NCI-H2196 (cell line): ENCODE results near the gene SLC25A29.
"Not testable (repeated sequence)": the region's sequence is repeated elsewhere in the genome, so short reads cannot be mapped to it uniquely, and the experiment has no call there.

ENCODE experiments used
- DNase-seq: peaks from one replicate; lab custom pipeline; 2025; ENCODE audit not compliant: unreplicated experiment; lab: John Stamatoyannopoulos, UW

Gene SLC25A29, protein sequence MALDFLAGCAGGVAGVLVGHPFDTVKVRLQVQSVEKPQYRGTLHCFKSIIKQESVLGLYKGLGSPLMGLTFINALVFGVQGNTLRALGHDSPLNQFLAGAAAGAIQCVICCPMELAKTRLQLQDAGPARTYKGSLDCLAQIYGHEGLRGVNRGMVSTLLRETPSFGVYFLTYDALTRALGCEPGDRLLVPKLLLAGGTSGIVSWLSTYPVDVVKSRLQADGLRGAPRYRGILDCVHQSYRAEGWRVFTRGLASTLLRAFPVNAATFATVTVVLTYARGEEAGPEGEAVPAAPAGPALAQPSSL

DNA sequence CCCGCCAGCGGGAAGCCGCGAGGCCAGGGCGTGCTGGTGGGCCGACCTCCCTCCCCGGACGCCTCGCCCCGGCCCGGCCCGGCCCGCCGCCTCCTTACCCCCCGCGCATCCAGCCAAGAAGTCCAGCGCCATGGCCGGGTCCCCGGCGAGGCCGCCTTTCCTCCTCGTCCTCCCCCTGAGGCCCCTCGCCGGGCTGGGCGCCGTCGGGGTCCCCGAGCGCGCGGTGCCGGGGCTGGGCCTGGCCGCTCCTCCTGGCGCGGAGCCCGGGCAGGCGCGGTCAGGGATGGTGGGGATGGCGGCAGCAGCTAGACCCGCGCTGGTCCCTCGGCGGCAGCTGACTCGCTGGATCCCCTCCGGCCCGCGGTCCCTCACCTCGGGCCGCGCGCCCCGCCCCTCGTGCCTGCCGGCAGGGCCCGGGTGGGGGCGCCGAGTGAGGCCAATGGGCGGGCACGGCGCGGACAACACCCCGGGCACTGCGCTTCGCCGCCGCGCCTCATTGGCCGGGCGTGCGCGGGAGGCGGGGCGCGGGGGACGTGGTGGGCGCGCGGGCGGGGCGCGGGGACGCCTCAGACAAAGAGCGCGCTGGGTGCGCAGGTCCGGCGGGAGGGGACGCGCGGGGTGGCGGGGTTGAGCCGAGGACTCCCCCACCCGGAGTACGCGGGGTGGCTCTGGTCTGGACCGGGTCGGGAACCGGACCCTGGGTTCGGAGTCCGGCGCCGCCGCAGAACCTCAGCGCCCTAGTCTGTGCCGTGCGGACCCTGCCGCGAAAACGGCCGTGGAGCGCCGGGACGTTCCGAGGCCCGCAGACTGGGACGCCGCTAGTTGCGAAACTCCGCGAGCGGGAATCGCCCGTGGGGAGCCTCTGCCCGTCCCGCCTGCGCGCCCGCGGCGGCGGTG, at the start of gene SLC25A29:
SLC25A29 (minus strand) TSS at position 344 of the 897 bp plus-strand sequence; CDS start at position 132, 212 bp downstream.
- DNase-seq: peak; percentile 84

DNA sequence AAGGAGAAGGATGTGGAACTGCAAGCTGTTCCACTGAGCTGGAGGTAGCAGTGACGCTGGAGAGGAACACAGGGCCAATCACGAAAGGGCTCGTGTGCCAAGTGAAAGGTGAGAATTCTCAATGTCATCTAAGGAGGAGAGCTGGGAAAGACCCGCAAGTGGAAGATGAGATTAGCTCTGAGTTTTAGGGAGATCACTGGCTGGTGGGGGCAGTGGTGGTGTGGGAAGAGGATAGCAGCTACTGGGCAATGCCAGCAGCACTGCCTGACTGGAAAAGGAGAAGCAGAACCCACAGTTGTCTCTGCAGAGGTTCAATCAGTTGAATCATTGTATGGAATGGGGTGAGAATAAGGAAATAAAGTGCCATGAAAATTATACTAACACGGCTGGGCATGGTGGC, 44.7 kb upstream of the SLC25A29 start:
- no peak for DNase-seq

GRCh38 chr14:100350276-100350926, 44.2 kb upstream of the SLC25A29 start:
- no peak for DNase-seq

DNA sequence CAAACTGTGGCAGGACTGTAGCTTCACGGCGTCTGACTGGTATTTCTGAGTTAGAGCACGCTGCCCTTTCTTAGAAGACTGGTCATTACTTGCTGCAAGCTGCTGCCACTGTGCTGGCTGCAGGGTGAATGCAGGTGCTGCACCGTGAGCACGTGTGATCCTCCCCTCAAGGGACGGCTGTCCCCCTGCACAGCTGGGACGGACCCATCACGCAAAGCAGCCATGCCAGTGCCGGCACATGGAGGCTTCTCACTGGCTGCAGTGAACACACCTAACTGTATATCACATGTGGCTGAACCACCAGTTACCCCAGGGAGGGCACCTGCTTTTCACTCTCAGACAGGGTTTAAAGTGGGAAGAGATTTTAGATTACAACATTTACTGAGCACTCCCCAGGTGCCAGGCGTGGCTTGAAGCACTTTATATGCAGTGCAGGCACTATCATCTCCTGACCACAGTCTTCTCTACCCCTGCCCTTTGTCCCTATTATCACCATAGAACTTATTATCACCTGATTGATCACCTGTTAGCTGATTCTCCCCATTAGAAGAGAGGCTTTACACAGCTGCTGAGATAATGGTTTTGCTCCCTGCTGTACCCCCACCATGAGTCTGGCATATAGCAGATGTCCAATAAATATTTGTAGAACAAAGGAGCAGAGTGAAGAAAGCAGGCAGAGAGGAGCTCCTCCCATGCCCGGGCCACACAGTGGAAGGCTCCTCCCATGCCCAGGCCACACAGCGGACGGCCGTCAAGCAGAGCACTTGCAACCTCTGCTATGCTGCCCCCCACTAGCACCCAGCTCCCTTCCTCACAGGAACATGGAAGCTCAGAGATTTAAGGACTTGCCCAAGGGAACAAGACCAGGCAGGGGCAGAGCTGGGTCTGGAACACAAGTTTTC, 42.8 kb upstream of the SLC25A29 start:
- DNase-seq: no peak

- no peak for DNase-seq
Observed at GRCh38 chr14:100348253-100348729, 42.0 kb upstream of the SLC25A29 start.

DNA sequence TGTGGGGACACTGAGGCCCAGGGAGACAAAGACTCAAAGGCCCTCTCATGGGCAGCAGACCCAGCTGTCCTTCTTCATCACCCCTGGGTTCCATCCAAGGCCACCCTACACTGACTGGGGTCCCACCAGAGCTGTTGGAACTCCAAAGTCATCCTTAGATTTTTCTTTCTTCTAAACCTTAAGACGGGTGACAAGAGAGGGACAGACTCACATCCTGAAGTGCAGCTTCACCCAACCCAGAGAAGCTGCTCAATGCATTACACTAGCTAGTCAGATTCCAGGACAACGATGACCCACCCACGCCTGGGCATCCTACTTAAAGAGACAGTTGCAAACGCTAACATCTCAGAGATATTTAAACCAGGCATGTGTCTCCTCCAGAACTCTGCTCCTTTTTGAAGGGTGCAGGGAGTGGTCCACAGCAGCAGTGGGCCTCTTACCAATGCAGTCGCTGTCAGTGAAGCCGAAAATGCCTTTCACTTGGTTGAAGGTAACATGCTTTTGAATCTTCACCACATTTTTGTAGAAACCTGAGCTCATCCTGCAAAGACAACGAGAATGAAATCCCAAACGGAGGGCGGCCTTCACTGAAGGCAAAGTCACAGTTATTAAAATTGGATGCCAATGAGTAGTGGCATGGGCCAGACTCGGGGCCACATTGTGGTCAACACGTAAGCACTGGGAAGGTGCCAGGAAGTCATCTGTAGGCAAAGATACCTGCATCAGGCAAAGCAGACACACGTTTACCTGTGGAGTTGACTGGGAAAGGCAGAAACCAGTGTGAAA, 40.3 kb upstream of the SLC25A29 start:
- no peak for DNase-seq

GRCh38 chr14:100345711-100346110, 39.5 kb upstream of the SLC25A29 start:
- DNase-seq: no peak

DNA sequence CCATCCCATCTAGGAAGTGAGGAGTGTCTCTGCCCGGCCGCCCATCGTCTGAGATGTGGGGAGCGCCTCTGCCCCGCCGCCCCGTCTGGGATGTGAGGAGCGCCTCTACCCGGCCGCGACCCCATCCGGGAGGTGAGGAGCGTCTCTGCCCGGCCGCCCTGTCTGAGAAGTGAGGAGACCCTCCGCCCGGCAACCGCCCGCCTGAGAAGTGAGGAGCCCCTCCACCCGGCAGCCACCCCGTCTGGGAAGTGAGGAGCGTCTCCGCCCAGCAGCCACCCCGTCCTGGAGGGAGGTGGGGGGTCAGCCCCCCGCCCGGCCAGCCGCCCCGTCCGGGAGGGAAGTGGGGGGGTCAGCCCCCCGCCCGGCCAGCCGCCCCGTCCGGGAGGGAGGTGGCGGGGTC, 38.4 kb upstream of the SLC25A29 start:
- DNase-seq: not testable (repeated sequence)

- DNase-seq: not testable (repeated sequence)
Observed at GRCh38 chr14:100342826-100343225, 36.6 kb upstream of the SLC25A29 start.

DNA sequence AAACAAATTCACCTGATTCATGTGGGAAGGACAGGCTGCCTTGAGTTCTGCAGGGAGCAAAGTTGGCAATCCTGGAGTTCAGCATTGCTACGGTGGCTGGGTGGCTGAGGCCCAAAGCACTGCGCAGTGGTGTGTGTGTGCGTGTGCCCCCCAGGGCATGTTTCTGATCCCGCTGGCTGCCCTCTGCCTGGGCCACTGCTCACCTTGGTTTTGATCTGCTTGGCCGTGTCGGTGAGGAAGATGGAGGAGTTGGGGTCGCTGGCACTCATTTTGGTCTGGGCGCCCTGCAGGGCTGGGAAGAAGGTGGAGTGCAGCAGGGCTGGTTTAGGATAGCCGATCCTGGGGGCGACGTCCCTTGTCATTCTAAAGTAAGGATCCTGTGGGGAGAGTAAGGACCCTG, 36.0 kb upstream of the SLC25A29 start:
- no peak for DNase-seq

DNA sequence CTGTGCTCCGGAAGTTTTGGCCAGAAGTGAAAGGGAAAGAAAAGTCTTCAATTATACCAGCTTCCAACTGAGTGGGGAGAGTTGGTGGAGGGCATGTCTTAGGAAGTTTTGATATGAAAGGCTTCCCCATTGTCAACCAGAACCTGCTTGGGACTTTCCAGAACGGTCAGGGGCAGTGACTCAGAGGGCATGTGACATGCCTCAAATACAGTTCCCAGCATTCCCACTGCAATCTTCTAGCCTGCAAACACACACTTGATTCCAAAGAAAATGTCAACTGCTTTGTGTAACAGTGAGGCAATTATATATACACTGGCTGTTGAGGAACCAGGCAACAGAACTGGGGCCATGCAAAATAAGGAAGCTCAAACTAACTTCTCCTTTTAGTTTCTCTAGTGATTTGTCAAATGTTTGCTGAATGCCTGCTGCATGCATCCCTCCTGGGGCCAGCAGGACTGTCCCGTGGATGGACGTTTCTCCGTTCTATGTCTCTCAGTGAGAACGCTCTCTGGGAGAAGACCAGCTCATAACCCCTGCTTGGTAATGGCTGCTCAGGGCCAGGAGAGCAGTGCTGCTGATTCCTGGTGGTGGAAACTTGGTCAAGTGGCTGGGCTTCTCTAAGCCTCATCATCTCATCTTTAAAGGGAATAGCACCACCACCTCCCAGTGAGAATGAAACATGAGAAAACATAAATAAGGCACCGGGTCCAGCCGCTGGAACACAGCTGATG, 35.2 kb upstream of the SLC25A29 start:
- no peak for DNase-seq

GRCh38 chr14:100340423-100340813, 34.2 kb upstream of the SLC25A29 start:
- DNase-seq: no peak

- DNase-seq: no peak
Observed at GRCh38 chr14:100339766-100340422, 33.6 kb upstream of the SLC25A29 start.

- no peak for DNase-seq
Observed at GRCh38 chr14:100336618-100337530, 30.6 kb upstream of the SLC25A29 start.

GRCh38 chr14:100334904-100335303, 28.7 kb upstream of the SLC25A29 start:
- no peak for DNase-seq

DNA sequence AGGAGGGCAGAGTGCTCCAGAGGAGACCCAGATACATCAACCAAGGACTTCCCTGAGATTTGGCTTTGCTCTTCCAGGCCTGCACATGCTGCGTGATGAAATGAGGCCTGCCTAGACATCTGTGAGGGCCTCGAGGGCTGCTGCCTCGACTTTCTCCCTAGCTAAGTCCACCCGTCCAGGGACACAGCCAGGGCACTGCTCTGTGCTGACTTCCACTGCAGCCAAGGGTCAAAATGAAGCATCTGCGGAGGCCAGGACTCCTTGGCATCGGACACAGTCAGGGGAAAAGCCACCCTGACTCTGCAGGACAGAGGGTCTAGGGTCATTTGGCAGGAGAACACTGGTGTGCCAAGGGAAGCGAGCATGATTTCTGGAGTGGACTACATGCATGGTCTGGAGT, 27.6 kb upstream of the SLC25A29 start:
- no peak for DNase-seq

GRCh38 chr14:100333311-100333710, 27.1 kb upstream of the SLC25A29 start:
- no peak for DNase-seq
